GM18870 (cell line): ENCODE results near the gene TIAM2.
"Not testable (repeated sequence)": the region's sequence is repeated elsewhere in the genome, so short reads cannot be mapped to it uniquely, and the experiment has no call there.

Experiments
- ATAC-seq: cut with Tn5 transposase; IDR thresholded peaks from one replicate; pipeline ENCODE4 v1.9.1; 2021; ENCODE audit warnings: moderate library complexity; ENCODE audit not compliant: unreplicated experiment

The TIAM2 gene

DNA sequence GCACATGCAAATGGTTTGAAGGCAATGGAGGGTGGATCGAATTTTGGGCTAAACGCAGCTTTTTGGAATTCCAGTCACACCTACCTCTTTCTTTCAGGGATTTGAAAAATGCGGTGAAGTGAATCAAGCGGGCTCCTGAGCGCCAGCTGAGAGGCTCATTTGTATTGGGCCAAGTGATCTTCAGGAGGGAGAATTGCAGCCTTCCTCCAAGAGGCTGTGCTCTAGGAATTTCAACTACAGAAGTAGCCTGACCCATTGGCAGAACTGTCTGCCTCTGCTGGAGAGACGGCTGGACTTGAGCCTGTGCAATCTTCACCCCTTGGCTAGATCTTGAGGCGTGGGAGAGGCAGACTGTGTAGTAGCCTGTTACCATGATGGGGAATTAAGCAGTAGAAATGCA lies 5.7 kb upstream of the TIAM2 start:
- ATAC-seq, result no peak

DNA sequence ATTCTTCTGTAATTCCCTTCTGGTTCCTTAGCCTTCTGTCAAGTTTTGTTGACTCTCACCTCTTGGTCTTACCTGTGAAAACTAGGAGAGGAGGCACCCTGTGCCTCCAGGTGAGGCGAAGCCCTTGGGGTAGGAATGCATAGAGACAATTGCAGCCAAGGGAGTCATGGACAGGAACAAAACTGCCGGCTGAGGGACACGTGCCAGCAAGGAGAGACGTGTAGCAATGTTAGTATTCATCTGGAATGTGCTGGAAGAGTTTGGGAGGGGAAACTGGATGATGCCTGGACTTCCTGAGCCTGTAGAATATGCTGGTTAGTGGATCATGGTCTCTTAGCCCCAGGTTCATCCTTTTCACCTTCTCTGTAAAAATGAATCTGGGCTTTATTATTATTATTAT lies 3.9 kb upstream of the TIAM2 start:
- ATAC-seq, result no peak

DNA sequence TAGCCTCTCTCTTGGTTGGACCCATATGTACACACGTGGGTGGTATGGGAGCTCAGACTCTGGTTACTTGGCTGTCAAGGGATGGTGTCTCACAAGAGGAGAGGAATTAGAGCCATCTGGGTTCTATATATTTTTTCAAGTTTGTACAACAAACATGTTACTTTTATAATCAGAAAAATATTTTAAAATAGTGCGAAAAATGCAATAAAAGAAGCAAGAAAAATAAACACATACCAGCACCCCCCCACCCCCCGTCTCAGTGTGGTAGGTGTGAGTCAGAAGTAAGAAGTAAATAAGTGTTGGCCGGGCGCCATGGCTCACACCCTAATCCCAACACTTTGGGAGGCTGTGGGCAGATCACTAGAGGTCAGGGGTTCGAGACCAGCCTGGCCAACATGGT lies 2.1 kb upstream of the TIAM2 start:
- ATAC-seq, result no peak

DNA sequence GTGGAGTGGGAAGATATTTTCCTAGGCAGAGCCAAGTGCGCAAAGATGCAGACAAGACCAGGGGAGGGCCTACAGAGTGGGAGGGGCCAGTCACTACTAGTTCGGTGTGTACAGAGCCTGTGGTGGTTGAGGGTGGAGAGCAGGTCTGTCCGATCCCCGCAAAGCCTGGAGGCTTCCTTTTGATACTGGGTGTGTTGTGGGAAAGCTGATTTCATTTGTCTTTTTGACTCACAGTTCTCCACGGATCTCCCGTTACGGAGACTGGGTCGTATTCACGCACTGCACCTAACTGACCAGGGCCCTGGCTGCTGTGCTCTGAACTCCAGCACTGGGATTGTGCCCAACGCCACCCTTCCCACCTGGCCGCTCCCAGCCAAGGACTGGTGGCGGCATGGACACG lies 1.4 kb upstream of the TIAM2 start:
- no peak for ATAC-seq

DNA sequence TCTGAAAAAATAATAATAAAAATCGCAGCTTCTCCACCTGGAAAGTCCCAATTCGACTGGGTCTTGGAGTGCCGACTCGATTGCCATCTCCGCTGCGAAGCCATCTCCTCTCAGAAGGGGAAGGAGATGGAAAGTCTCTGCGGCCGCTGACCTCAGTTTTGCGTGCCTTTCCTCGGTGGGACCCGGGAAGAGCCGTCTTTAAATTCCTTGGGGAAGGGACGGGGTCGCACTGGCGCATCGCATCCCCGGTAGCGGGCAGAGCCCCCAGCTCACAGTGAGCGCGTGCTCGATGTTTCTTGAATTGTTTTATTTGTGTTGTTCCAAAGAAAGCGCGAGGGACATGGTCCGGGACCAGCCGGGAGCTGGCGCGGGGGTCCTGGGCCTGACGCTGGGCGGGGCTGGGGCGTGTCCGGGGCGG lies 270 bp upstream of the TIAM2 start:
- ATAC-seq, result no peak

DNA sequence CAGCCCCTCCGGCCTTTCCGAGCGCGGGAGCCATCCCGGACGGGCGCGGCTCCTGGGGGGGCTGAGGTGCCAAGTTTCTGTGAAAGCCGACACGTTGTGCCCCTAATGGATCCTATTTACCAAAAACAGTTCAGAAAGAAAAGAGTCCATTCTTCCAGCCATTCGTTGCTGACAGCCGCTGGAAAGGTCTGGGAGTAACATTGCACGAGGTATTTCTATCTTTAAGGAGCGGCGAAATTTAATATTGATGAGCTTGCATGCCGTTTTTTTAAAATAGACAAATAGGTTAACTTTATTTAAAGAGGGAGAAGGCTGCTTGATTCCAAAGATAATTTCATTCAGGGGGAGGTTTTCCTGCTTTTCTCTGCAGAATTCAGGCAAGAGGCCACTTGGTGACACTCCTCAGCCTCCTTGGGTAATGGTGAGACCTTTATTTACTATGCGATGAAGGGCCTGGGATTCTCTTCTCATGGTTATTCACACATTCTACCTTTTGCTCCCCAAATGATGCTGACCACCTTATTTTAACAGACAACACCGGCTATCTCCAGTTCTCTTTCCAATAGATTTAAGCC lies 988 bp downstream of the TIAM2 start:
- ATAC-seq, result no peak

DNA sequence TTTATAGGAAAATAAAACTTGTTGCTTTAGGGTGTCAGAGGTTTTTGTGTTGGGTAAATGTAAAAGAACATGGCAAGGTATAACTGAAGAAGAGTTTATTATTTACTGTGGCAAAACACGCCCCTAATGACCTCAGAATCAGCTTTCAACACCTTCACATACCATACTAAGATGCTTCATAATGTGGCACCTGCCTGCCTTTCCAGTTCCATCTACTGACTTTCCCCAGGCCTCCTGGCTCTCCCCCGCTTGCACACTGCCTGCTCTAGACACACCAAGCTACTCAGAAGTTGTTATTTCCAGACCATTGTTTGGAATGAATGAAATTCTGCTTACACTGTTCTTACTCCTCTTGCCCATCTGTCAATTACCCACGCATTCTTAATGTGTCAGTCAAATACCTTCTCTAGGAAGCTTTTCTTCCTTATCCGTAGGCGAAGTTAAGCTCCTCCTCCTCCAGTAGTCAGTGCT lies 1.8 kb downstream of the TIAM2 start:
- ATAC-seq, result no peak

DNA sequence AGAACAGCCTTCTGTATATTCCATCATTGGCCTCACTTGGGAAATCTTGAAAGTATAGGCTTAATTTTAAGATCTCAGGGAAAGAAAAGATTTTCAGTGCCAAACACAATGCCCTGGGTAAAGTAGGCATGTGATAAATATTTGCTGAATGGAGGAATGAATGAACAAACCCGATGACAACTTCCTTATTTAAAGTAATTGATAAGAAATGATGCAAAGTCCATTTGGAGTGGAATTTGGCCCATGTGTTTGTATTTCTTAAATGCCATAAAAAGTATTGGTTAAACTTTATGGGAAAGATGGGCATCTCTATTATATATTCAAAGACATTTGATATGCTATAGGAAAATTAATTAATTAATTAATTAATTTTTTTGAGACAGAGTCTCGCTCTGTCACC lies 3.7 kb downstream of the TIAM2 start:
- ATAC-seq, result no peak

DNA sequence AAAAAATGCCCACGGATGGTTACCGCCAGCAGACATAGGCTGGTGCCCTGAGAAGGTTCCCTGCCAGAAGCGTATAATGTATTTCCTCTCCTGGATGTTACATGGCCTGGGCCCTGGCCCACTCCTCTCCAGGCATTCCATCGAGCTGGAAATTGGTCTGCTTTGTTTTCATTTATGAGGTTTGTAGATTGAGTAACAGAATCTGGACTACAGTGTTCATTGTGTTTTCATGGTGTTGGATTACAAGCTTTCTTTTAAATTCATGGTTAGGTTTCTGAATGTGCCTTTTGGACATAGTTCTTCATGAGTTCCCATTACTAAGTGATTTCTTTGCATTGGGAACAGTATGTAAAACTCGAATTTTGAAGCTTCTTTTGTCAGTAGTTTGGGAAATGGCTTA lies 6.4 kb downstream of the TIAM2 start:
- ATAC-seq, result no peak

DNA sequence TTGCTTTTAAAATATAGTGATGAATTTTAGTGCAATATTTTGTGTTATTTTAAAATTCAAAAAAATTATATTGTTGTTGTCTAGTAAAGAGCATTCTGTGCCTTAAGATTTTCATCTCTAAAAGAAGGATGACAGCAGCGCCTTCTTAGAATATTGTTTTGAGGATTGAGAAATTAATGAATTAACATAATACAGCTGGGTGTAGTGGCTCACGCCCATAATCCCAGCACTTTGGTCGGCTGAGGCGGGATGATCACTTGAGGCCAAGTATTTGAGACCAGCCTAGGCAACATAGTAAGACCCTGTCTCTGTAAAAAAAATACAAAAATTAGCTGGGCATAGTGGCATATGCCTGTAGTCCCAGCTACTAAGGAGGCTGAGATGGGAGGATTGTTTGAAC lies 6.8 kb downstream of the TIAM2 start:
- no peak for ATAC-seq

DNA sequence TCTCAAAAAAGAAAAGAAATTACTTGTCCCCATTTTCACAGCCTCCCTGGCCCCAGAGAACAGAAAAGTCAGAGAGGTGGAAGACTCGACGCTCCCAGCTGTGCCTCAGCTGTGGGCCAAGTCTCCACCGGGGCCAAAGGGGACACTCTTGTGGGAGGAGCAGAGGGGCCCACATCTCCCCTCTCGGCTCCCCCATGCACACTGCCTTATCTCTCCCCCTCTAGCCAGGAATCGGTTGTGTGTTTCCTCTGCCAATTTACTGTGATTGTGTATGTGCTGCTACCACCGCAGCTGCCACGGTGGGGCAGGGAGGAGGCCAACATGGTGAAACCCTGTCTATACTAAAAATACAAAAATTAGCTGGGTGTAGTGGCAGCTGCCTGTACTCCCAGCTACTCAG lies 8.4 kb downstream of the TIAM2 start:
- ATAC-seq, result no peak

DNA sequence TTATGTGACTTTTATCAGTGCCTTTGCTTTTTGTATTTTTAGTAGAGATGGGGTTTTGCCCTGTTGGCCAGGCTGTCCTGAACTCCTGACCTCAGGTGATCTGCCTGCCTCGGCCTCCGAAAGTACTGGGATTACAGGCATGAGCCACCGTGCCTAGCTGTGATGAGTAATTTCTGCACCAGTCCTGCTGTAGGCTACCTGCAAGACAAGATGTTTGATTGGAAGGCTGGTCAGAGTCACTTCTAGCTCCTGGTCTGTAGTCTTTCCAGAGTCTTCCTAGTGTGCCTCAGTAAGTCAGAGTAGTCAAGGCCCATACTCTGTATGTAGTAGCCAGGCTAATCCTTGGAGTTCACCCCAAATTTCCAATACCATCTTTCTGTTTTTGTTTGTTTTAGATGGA lies 8.9 kb downstream of the TIAM2 start:
- ATAC-seq, result no peak

DNA sequence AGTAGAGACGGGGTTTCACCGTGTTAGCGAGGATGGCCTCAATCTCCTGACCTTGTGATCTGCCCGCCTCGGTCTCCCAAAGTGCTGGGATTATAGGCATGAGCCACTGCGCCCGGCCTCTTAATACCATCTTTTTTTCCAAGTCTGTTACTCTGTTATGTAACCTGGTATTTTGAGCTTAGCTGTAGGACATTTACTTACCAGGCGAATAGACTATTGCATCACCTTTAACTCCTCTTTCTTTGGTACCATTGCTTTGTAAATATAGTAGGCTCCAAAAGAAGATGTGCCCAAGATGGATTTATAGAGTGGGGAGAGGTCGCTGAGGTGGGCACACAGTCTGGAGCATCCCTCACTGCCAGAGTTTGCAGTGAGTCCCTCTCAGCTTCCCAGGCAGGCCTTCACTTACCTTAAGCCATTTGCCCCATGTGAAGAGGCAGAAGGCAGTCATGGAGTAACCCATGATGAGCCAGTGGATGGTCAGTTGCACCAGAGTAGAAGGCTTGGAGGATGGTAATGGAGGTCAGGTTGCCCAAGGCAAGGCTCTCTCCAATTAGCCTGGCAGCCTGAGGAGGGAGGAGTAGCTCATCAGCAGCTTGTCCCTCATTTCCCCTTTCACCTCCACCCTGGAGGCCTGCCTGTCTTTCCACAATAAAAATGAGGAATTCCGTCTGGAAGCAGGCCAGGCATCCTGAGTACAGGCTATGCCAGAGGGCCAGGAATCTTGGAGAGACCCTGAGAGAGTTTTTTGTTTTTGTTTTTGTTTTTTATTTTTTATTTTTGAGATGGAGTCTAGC lies 9.7 kb downstream of the TIAM2 start:
- ATAC-seq, result no peak

DNA sequence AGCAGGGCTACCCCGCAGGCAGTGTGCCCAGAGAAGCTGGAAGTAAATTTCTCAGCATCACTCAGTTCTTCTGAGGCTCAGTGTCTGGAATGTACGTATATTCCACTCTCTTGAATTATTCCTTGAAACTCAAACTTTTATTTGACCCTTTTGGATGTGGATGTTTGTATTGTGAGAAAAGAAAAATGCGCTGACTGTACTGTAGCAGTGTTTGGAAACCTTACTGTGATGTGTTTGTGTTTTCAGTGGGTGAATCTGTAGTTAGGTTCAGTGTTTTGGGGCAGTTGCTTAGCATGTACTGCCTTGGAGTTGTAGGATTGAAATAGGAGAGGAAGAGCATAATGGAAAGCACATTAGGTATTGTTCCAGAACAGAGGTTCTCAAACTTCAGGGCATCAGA lies 13.5 kb downstream of the TIAM2 start:
- ATAC-seq, result no peak

DNA sequence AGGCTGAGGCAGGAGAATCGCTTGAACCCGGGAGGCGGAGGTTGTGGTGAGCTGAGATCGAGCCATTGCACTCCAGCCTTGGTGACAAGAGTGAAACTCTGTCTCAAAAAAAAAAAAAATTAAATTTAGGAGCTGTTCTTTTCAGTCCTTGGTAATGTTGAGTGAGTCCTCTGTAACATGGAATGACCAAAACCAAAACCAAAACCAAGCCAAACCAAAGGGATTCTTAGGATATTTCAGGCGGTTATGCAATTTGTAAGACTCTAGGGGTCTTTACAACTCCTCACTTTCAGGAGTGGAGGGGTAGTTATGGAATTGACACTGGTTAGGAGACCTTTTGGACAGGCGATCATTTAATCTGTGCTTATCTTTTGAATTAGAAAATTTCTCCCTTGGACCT lies 15.8 kb downstream of the TIAM2 start:
- ATAC-seq, result no peak

DNA sequence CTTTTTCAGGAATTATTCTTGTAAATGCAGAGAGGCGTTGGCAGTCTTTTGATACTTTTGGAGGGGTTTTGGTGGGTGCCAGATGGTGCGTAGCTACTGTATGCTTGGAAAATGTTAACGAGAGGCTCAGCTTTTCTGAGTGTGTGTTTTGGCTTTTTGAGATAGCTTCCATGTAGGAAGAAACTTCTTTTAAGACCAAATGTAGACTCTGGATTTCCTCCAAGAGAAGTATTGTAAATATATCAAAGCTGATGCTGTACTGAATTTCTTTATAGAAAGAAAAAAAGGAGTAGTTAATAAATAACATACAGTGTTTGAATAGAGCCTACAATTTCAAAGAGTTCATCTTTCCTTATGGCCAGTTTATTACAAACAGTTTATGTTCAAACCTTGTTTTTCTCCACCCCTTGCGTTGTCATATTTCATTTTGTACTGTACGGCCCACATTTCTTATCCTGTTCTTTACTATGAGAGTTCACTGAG lies 16.7 kb downstream of the TIAM2 start:
- ATAC-seq, result no peak

DNA sequence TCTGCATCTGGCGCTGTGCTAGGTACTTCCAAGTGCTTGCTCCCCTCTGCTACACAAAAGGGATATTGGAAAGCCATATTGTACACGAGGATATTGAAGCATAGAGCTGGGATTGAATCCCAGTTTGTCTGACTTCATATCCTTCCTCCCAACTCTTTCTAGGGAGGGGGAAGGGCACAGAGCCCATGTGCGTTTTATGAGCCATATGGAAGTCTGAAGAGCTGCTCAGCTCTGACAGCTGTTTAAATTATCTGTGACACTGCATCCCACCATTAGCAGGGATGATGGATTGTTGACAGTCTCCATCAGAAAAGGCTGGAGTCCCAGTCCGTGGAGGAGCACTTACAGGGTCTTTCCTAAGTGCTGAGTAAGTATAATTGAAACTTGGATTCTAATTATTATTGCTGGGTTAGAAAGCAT lies 18.4 kb downstream of the TIAM2 start:
- ATAC-seq, result no peak

DNA sequence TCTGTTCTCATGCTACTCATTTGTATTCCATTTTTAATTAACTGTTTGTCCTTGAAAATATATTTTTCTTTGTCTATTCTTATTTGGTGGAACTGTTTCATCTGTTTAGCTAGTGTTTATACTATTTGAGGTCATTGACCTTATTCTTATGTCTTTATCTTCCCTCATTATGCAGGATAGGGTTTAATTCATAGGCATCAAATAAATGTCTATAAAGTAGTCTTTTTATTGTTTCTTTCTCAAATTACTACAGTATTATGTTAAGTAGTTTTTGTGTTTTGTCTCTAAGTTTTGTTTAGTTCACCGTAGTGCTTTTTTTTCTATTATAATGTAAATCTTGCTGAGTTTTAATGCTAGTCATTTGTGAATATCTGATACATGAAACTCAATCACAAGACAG lies 19.0 kb downstream of the TIAM2 start:
- ATAC-seq, result no peak

DNA sequence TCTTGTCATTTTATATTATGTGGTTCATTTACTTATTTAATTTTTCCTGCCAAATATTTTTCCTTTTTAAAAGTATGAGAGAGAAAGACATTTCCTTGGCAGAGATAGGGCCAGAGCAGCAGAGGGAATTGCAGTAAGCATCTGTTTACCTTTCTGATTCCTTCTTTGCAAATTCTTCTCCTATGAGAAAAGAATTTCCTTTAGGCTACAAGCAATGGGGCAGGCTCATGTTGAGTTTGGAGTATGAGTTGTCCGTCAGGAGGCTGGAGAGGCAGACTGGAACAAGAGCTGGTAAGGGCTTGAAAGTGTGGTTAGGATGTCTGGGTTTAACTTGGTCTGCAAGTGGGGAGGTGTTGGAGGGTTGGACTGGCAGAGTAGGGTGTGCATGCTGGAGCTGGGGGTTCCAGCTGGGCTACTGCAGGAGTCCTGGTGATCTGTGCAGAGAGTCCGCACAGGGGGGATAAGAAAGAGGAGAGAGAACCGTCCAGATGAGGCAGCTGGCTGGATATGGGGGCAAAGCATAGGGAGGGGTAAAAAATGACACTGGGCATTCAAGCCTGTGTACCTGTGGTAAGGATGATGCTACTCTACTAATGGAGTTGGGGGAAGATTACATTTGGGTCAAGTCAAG lies 19.7 kb downstream of the TIAM2 start:
- no peak for ATAC-seq

DNA sequence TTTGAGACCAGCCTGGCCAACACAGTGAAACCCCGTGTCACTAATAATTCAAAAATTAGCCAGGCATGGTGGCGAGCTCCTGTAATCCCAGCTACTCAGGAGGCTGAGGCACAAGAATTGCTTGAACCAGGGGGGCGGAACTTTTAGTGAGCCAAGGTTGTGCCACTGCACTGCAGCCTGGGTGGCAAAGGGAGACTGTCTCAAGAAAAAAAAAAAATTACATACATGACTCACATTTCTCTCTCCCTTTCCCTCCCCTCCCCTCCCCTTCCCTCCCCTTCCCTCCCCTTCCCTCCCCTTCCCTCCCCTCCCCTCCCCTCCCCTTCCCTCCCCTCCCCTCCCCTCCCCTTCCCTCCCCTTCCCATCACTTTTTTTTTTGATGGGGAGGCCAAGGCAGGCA lies 23.3 kb downstream of the TIAM2 start:
- not testable (repeated sequence) for ATAC-seq

DNA sequence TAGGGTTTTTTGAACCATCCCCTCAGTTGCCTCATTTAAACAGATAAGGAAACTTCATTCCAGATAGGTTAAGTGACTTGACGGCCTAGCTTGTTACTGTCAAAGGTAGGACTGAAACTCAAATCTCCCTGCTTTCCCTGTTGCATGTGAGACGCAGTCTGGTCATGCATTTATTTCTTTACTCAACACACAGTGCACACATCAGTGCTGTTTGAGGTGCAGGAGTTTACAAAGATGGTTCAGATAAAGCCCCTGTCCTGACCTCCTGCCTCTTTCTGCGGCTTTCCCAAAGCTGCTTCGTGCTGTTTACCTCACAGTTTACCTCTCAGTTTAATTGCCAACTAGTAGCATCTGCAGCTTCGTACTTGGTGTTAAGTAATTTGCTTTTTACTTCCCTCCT lies 26.6 kb downstream of the TIAM2 start:
- ATAC-seq, result no peak

DNA sequence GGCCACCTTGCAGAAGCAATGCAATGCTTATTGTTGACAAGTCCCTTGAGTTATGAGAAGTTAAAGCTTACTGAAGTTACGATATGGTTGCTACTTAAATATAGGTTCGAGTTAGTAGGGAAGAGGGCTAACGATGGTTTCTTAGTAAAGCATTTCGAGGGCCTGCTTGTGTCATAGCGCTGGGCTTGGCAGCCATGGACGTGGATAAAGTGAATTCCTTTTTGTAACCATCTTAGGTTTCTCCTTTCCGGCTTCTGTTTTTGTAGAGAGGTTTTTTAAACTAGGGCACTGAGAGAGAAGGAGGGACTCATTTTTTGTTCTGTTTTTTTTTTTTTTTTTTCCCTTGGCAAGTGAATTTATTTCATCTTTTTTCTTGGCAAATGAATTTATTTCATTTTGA lies 27.6 kb downstream of the TIAM2 start:
- ATAC-seq, result no peak
